ENCODE results near the gene TMEM51. TPM values are rescaled to one million over a fixed set of nuclear protein-coding genes. Genes with fewer than 3 reads are reported as not detected.

Gene TMEM51
- polyA plus RNA-seq, 3 donors: 17.2 to 18.2 (median 17.3) TPM

GRCh38 chr1:15212954-15213291 lies 59.4 kb downstream of the TMEM51 start:
- no peak for DNase-seq (ENCODE audit: low read depth in 3 of 3, low spot score in 2 of 3)

- no peak for DNase-seq (ENCODE audit: low read depth in 3 of 3, low spot score in 2 of 3)
These were observed 59.8 kb downstream of the TMEM51 start for GRCh38 chr1:15213341-15213821.

GRCh38 chr1:15214527-15214926 lies 61.0 kb downstream of the TMEM51 start:
- DNase-seq (ENCODE audit: low read depth in 3 of 3, low spot score in 2 of 3): peak in 2 of 3 donors; percentile 61 to 68

GRCh38 chr1:15215116-15215515 lies 61.6 kb downstream of the TMEM51 start:
- DNase-seq (ENCODE audit: low read depth in 3 of 3, low spot score in 2 of 3): no peak

GRCh38 chr1:15217654-15218053 lies 64.1 kb downstream of the TMEM51 start:
- no peak for DNase-seq (ENCODE audit: low read depth in 3 of 3, low spot score in 2 of 3)

- no peak for DNase-seq (ENCODE audit: low read depth in 3 of 3, low spot score in 2 of 3)
These were observed 65.0 kb downstream of the TMEM51 start for GRCh38 chr1:15218287-15219279.

GRCh38 chr1:15219280-15220023 lies 65.9 kb downstream of the TMEM51 start:
- no peak for DNase-seq (ENCODE audit: low read depth in 3 of 3, low spot score in 2 of 3)

- no peak for DNase-seq (ENCODE audit: low read depth in 3 of 3, low spot score in 2 of 3)
These were observed 66.5 kb downstream of the TMEM51 start for GRCh38 chr1:15220024-15220392.

GRCh38 chr1:15220825-15221431 lies 67.4 kb downstream of the TMEM51 start:
- DNase-seq (ENCODE audit: low read depth in 3 of 3, low spot score in 2 of 3): no peak

GRCh38 chr1:15222653-15223303 lies 69.2 kb downstream of the TMEM51 start:
- DNase-seq (ENCODE audit: low read depth in 3 of 3, low spot score in 2 of 3): no peak

GRCh38 chr1:15224259-15224869 lies 70.8 kb downstream of the TMEM51 start:
- no peak for DNase-seq (ENCODE audit: low read depth in 3 of 3, low spot score in 2 of 3)

GRCh38 chr1:15224974-15225373 lies 71.4 kb downstream of the TMEM51 start:
- no peak for DNase-seq (ENCODE audit: low read depth in 3 of 3, low spot score in 2 of 3)

- no peak for DNase-seq (ENCODE audit: low read depth in 3 of 3, low spot score in 2 of 3)
These were observed 71.9 kb downstream of the TMEM51 start for GRCh38 chr1:15225461-15225860.

- no peak for DNase-seq (ENCODE audit: low read depth in 3 of 3, low spot score in 2 of 3)
These were observed 73.1 kb downstream of the TMEM51 start for GRCh38 chr1:15226388-15227255.

- no peak for DNase-seq (ENCODE audit: low read depth in 3 of 3, low spot score in 2 of 3)
These were observed 76.2 kb downstream of the TMEM51 start for GRCh38 chr1:15229707-15230131.

- no peak for DNase-seq (ENCODE audit: low read depth in 3 of 3, low spot score in 2 of 3)
These were observed 78.2 kb downstream of the TMEM51 start for GRCh38 chr1:15231714-15232201.

- DNase-seq (ENCODE audit: low read depth in 3 of 3, low spot score in 2 of 3): no peak
These were observed 80.1 kb downstream of the TMEM51 start for GRCh38 chr1:15233689-15234088.

GRCh38 chr1:15236321-15236721 lies 82.8 kb downstream of the TMEM51 start:
- no peak for DNase-seq (ENCODE audit: low read depth in 3 of 3, low spot score in 2 of 3)

- DNase-seq (ENCODE audit: low read depth in 3 of 3, low spot score in 2 of 3): no peak
These were observed 83.2 kb downstream of the TMEM51 start for GRCh38 chr1:15236746-15237145.

Measured in right renal cortex interstitium (tissue), 3 donors.